LNCAP (cell line): Measurements from ENCODE around the gene CPEB1.

Source experiments
- CTCF ChIP-seq: fragments of 450-650 bp; IDR thresholded peaks from 2 replicates; pipeline ENCODE4 v1.5.1; 2017; ENCODE audit warnings: mild to moderate bottlenecking

Gene CPEB1

GRCh38 chr15:82647045-82647834 is at the start of gene CPEB1:
CPEB1 (minus strand) TSS chr15:82647363; CDS start chr15:82628459, 18,904 bp downstream.
- TF ChIP-seq CTCF = no peak

DNA sequence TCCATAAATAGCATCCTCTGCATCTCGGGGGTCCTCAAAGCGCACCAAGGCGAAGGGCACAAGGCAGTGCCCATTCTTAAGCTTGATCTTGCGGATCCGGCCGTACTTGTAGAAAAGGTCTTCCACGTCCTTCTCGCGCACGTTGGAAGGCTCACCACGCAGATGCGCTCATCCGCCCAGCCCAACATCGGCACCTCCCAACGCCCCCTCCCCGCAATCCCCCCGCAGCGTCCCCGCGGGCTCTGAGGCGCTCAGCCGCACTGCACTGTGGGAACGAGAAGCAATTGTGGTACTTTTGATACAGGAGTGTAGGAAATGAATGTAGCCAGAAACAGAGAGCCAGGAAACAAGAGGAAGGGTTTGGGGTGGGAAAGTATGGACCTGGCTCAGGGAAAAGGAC is 45.0 kb upstream of the CPEB1 start:
- no peak for TF ChIP-seq CTCF

DNA sequence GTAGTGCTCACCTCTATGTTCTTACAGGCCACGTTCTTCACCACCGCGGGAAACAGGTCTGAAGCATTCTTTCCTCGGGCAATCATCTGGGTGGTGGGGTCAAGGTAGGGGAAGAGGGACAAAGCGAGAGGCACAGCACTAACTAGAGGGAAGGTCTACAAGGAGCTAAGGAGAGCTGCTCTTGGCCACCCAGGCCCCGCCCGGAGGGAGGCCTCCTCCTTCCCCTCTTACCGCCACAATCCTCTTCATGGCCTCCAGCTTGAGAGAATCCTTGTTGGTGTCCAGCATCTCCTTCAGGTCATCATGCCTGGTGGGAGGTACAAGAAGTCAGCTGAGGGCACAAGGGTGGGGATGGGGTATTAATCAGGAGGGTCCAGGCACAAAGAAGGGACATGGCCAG is 42.0 kb upstream of the CPEB1 start:
- TF ChIP-seq CTCF = no peak

DNA sequence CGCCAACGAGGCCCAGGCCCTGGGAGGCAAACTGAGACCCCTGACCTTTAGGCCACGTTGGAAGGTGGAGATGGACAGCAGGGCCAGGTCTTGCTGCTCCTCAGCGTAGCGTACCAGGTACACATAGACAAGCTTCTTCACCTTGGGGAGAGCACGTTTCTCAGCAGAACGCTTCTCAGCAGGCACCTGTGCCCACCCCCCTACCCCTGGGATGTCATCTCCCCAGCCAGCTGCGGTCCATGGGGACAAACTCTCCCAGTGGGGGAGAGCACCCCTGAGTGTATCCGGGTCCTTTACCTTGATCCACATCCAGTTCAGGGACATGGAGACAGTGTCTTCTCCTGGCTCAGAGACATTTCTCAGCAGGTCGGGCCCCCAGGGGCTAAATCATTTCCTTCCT is 41.5 kb upstream of the CPEB1 start:
- TF ChIP-seq CTCF = no peak

GRCh38 chr15:82681371-82681770 is 34.2 kb upstream of the CPEB1 start:
- no peak for TF ChIP-seq CTCF

GRCh38 chr15:82680200-82681102 is 33.3 kb upstream of the CPEB1 start:
- peak; percentile 26; the same call in 1 of the 2 replicates for TF ChIP-seq CTCF

DNA sequence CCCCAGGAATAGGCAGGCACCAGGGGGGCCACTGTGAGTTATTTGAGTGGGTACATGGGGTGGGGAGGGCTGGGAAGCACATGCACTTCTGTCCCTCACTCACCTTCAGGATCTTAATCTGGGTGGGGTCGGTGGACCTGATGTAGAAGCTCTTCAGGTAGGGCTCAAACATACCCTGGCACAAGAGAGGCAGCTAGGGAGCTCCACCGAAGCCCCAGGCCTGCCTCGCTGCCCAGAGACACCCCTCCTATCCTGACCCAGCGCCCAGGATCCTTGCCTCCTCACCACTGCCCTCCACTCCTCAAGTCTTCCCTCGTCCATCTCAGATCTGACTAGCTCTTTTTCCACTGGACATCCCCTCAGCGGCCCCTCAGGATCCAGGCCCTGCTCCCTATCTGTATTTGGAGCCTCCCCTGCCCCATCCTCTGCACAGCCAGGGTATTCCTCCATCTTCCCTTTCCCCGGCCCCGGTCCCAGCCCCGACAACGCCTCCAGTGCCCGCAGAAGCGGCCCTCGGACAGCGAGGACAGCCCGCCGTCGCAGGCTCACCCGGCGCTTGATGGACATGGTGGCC is 32.5 kb upstream of the CPEB1 start:
- no peak for TF ChIP-seq CTCF
